Subcutaneous preadipocyte (primary cell): Measurements from ENCODE around the gene TEP1. TPM values are rescaled to one million over a fixed set of nuclear protein-coding genes. Genes with fewer than 3 reads are reported as not detected.

ENCODE experiments used
- small RNA-seq: library from RNA; depleted of rRNA; stranded (forward); fragments of <200 nt; gene quantifications from one replicate; pipeline ENCODE3, GENCODE V24; 2012
- total RNA-seq: library from RNA; depleted of rRNA; stranded (reverse); fragments of >200 nt; gene quantifications from 2 replicates; pipeline ENCODE4 v1.2.3, GENCODE V29; 2012

TEP1 gene
- total RNA-seq: 16.5 and 20.1 TPM in 2 replicates

GRCh38 chr14:20412876-20413743 is at the start of gene TEP1:
TEP1 (minus strand) TSS chr14:20413501; CDS start chr14:20408439, 5,062 bp downstream.

GRCh38 chr14:20461225-20462141 is 48.2 kb upstream of the TEP1 start, which contains the start of gene PIP4P1:
PIP4P1 (minus strand) TSS chr14:20461434; CDS start chr14:20461325, 109 bp downstream.

GRCh38 chr14:20454516-20455354 is 41.4 kb upstream of the TEP1 start, which contains the start of the genes APEX1 and OSGEP:
APEX1 (plus strand) TSS chr14:20455226; CDS start chr14:20455646, 420 bp downstream.
OSGEP (minus strand) TSS chr14:20454812; CDS start chr14:20454683, 129 bp downstream.

DNA sequence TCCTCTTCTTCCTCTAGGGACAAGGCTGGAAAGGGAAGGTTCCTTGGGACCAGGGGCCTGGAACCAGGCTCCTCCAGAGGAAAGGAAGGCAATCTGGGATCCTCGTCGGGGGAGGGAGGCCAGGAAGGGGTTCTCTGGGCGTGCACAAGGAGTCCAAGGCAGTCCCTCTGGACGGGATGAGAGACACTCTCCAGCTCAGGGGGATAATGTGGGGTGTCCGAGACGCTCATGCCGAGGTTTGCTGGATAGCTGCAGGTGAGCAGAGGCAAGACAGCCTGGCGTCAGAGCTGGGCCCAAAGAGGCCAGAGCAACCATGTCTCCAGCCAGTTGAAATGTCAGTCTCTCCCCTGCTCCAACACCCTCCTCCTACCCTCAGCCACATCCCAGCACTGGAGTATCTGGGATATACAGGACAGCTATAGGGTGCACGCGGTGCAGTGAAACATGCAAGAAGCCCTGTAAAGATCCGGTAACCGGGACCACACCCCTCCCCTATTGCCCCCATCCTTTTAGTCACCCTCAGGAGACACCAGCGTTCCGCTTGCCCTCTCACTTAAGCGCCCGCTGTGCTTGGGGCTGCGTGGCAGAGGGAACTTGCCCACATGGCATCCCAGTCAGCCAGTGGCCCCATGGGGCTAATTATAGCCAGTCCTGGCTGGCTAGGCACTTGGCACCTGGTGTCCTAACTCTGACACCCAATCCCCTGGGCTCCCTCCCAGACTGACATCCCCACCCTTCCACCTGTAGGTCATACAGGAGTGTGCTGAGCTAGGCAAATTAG is 22.5 kb upstream of the TEP1 start, which contains the start of gene KLHL33:
Gene KLHL33 (minus strand): TSS at position 585 of the 781 bp plus-strand sequence. CDS start 355 bp downstream, at position 230.

GRCh38 chr14:20343092-20343861 is 70.0 kb downstream of the TEP1 start, which contains the start of gene PARP2:
PARP2 (plus strand) TSS chr14:20343635; CDS start chr14:20343642, 7 bp downstream.

DNA sequence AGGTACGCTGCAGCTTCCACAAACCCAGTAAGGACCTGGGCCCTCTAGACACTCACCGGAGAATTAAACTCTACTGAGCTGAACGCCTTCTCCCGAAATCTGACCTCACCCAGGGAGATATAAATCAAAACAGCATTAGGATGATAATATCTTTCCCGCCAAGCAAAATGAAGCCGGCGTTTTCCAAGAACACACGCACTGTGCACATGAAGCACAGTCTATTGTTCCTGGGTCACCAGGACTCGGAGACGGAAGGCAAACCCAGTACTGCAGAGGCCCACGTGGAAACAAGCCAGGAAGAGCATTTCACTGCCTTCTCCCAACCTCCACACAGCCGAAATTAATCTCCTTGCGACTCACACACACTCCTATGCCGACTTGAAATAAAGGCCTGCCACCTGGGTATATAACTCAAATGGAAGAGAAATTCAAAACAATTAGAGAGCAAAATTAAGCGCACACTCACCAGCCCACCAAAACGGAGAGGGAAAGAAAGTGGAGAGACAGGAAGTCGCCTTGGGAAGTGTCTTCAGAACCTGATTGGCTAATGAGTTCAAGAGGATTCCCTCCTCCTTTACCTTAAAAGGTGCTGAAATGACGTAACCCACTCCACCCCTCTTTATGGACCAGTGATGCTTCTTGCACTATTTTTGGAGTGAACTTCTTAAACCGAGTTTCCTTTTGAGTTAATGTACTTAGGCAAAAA is 80.4 kb downstream of the TEP1 start, which contains the start of gene CCNB1IP1:
Gene CCNB1IP1 (minus strand): TSS at position 492 of the 706 bp plus-strand sequence. CDS start 16,756 bp downstream, outside the sequence.

Small RNAs within 50 kb of the gene (small RNA-seq; reads per million reads assigned to genes)
- gene RNA5SP382 (0.60 reads per million, percentile 37 among the genes with 10 or more reads in this experiment), gene SNORA79B (4.2 reads per million, percentile 91 among the genes with 10 or more reads in this experiment), gene SNORD126 (248 reads per million, percentile 99 among the genes with 10 or more reads in this experiment)

Other genes with a start within 250 kb of the TEP1 start
- gene OR11G2, start 222.6 kb downstream of the TEP1 start, total RNA-seq: not detected in 2 replicates
- gene OR11H6, start 189.8 kb downstream of the TEP1 start, total RNA-seq: not detected in 2 replicates
- not detected in 2 replicates for gene OR11H7, start 184.5 kb downstream of the TEP1 start, total RNA-seq
- gene OR11H4, start 174.2 kb downstream of the TEP1 start, total RNA-seq: not detected in 2 replicates
- gene TTC5, start 107.5 kb downstream of the TEP1 start, total RNA-seq: 12.1 and 16.4 TPM in 2 replicates
- 30.5 and 33.8 TPM in 2 replicates for gene CCNB1IP1, start 80.2 kb downstream of the TEP1 start, total RNA-seq
- gene PARP2, start 69.9 kb downstream of the TEP1 start, total RNA-seq: 8.1 and 13.3 TPM in 2 replicates
- under 0.01 and 0.20 TPM in 2 replicates for gene KLHL33, start 22.7 kb upstream of the TEP1 start, total RNA-seq
- gene OSGEP, start 41.3 kb upstream of the TEP1 start, total RNA-seq: 41.2 and 43.0 TPM in 2 replicates
- gene APEX1, start 41.7 kb upstream of the TEP1 start, total RNA-seq: 36.6 and 52.2 TPM in 2 replicates
- 23.5 and 27.9 TPM in 2 replicates for gene PIP4P1, start 47.9 kb upstream of the TEP1 start, total RNA-seq
- 65.0 and 73.9 TPM in 2 replicates for gene PNP, start 55.9 kb upstream of the TEP1 start, total RNA-seq
- gene RNASE10, start 92.0 kb upstream of the TEP1 start, total RNA-seq: not detected in 2 replicates
- gene RNASE9, start 147.5 kb upstream of the TEP1 start, total RNA-seq: not detected in 2 replicates
- not detected in 2 replicates for gene RNASE11, start 174.5 kb upstream of the TEP1 start, total RNA-seq
- gene RNASE12, start 177.9 kb upstream of the TEP1 start, total RNA-seq: not detected in 2 replicates
- not detected in 2 replicates for gene OR6S1, start 228.2 kb upstream of the TEP1 start, total RNA-seq